Measurements from ENCODE around the gene TTLL6.

Gene TTLL6

DNA sequence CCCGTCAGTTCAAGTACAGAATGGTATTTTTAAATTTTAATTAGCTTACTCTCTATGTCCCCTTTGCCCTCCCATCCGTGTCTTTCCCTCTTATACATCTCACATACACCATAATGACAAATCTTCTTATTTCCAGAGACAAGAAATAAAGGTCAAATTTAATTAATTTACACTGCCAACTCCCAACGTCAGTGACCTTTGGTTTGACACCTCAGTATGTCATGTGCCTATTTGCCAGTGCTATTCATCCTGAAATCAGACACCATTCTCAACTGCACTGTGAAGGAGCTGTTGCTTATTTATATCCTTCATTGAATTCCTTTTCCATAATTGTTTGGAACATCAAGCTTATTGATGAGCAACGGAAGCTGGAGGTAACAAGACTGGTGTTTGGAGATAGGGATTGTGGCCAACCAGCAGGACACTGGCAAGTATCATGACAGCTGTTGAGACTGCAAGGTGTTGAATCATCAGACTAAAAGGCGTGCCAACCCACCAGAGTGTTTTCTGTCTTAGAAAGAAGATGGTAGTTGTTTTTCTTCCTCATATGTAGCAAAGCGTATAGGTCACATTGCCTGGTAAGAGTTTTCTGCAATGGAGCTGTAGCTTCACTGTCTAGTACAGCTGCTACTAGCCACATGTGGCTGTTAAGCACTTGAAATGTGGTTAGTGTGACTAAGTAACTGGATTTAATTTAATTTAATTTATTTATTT, 26.3 kb upstream of the TTLL6 start:
- Histone ChIP-seq H3K4me3 (ENCODE audit: insufficient read depth, low read length, poor library complexity, severe bottlenecking) (no peak overlapping the region), H2AFZ (ENCODE audit: low read depth, low read length, severe bottlenecking) (no peak overlapping the region), H3K9me3 (ENCODE audit: insufficient read depth, low read length) (no peaks in the 10 kb centered on the region), H3K27ac (ENCODE audit: low read depth, low read length) (no peak overlapping the region), H4K20me1 (ENCODE audit: low read depth, low read length) (no peaks in the 10 kb centered on the region), H3K27me3 (ENCODE audit: low read length) (no peaks in the 10 kb centered on the region), H3K36me3 (ENCODE audit: low read length) (no peaks in the 10 kb centered on the region), H3K4me2 (ENCODE audit: low read depth, low read length, poor library complexity, severe bottlenecking) (no peak overlapping the region), H3K9me2 (replicated peaks; ENCODE audit: insufficient read depth, low read length) (no peaks in the 10 kb centered on the region), H3K9ac (ENCODE audit: low read length) (no peak overlapping the region), H3K79me2 (ENCODE audit: insufficient read depth, low read length) (no peaks in the 10 kb centered on the region), H3F3A (ENCODE audit: insufficient read depth) (no peaks in the 10 kb centered on the region)
- TF ChIP-seq, protein P1, sequence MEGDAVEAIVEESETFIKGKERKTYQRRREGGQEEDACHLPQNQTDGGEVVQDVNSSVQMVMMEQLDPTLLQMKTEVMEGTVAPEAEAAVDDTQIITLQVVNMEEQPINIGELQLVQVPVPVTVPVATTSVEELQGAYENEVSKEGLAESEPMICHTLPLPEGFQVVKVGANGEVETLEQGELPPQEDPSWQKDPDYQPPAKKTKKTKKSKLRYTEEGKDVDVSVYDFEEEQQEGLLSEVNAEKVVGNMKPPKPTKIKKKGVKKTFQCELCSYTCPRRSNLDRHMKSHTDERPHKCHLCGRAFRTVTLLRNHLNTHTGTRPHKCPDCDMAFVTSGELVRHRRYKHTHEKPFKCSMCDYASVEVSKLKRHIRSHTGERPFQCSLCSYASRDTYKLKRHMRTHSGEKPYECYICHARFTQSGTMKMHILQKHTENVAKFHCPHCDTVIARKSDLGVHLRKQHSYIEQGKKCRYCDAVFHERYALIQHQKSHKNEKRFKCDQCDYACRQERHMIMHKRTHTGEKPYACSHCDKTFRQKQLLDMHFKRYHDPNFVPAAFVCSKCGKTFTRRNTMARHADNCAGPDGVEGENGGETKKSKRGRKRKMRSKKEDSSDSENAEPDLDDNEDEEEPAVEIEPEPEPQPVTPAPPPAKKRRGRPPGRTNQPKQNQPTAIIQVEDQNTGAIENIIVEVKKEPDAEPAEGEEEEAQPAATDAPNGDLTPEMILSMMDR (IDR thresholded peaks at IDR 0.05; ENCODE audit: insufficient read depth, low read length, poor library complexity, severe bottlenecking), result no peak
- TF ChIP-seq EZH2phosphoT487 (conservative IDR thresholded peaks at IDR 0.05; ENCODE audit: low read length), result no peak

DNA sequence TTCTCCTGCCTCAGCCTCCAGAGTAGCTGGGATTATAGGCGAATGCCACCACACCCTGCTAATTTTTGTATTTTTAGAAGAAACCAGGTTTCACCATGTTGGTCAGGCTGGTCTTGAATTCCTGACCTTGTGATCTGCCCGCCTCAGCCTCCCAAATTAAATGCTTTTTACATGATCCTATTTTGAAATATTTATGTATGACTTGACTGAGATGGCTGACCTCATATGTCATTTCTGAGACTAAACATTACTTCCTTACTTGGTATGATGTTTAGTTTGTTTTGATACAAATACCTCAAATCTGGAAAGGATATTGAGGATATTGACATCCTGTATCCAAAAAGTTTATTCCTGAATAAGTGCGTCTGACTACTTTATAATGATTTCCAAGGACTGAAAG, 25.7 kb upstream of the TTLL6 start:
- no peaks in the 10 kb centered on the region for H3K79me2 ChIP-seq (ENCODE audit: insufficient read depth, low read length)
- H3K9ac ChIP-seq (ENCODE audit: low read length), result no peak overlapping the region
- H4K20me1 ChIP-seq (ENCODE audit: low read depth, low read length), result no peaks in the 10 kb centered on the region
- H3F3A ChIP-seq (ENCODE audit: insufficient read depth), result no peaks in the 10 kb centered on the region
- TF ChIP-seq, protein P1 (IDR thresholded peaks at IDR 0.05; ENCODE audit: insufficient read depth, low read length, poor library complexity, severe bottlenecking), result no peak
- TF ChIP-seq EZH2phosphoT487 (conservative IDR thresholded peaks at IDR 0.05; ENCODE audit: low read length), result no peak
- H3K27me3 ChIP-seq (ENCODE audit: low read length), result no peaks in the 10 kb centered on the region
- H3K4me3 ChIP-seq (ENCODE audit: insufficient read depth, low read length, poor library complexity, severe bottlenecking), result no peak overlapping the region
- H3K9me3 ChIP-seq (ENCODE audit: insufficient read depth, low read length), result no peaks in the 10 kb centered on the region
- no peaks in the 10 kb centered on the region for H3K9me2 ChIP-seq (replicated peaks; ENCODE audit: insufficient read depth, low read length)
- H3K36me3 ChIP-seq (ENCODE audit: low read length), result no peaks in the 10 kb centered on the region
- no peak overlapping the region for H3K27ac ChIP-seq (ENCODE audit: low read depth, low read length)
- no peak overlapping the region for H2AFZ ChIP-seq (ENCODE audit: low read depth, low read length, severe bottlenecking)
- H3K4me2 ChIP-seq (ENCODE audit: low read depth, low read length, poor library complexity, severe bottlenecking), result no peak overlapping the region

DNA sequence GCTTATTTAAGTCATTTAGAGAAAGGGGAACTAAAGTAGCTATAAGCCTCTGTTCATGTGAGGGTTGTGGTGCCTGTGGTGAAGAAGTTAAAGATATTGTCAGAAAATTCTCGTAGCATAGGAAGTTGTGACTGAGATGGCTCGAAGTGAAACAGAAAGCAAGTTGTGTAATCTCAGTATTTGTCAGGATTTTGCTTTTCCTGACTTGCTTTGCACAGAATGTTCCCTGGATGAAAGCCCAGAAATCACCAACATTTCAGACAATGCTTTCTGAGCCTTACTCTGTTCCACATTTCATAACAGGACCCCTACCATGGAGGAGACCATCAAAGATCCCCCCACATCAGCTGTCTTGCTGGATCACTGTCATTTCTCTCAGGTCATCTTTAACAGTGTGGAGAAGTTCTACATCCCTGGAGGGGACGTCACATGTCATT, 24.4 kb upstream of the TTLL6 start:
- no peaks in the 10 kb centered on the region for H3K9me2 ChIP-seq (replicated peaks; ENCODE audit: insufficient read depth, low read length)
- TF ChIP-seq, protein P1 (IDR thresholded peaks at IDR 0.05; ENCODE audit: insufficient read depth, low read length, poor library complexity, severe bottlenecking), result no peak
- no peak for TF ChIP-seq EZH2phosphoT487 (conservative IDR thresholded peaks at IDR 0.05; ENCODE audit: low read length)
- H4K20me1 ChIP-seq (ENCODE audit: low read depth, low read length), result no peaks in the 10 kb centered on the region
- peak overlapping the region; percentile 28 for H3K4me2 ChIP-seq (ENCODE audit: low read depth, low read length, poor library complexity, severe bottlenecking)
- no peaks in the 10 kb centered on the region for H3K27me3 ChIP-seq (ENCODE audit: low read length)
- no peak overlapping the region for H2AFZ ChIP-seq (ENCODE audit: low read depth, low read length, severe bottlenecking)
- H3F3A ChIP-seq (ENCODE audit: insufficient read depth), result no peaks in the 10 kb centered on the region
- no peak overlapping the region for H3K9ac ChIP-seq (ENCODE audit: low read length)
- H3K36me3 ChIP-seq (ENCODE audit: low read length), result no peaks in the 10 kb centered on the region
- no peak overlapping the region for H3K27ac ChIP-seq (ENCODE audit: low read depth, low read length)
- H3K9me3 ChIP-seq (ENCODE audit: insufficient read depth, low read length), result no peaks in the 10 kb centered on the region
- no peaks in the 10 kb centered on the region for H3K79me2 ChIP-seq (ENCODE audit: insufficient read depth, low read length)
- no peak overlapping the region for H3K4me3 ChIP-seq (ENCODE audit: insufficient read depth, low read length, poor library complexity, severe bottlenecking)
